HCT116 (cell line): ENCODE results near the gene NR2F1-AS1.

Source experiments
- CEBPB ChIP-seq: IDR thresholded peaks from 2 replicates; pipeline ENCODE4 v1.6.1; 2012; ENCODE audit warnings: low read depth
- EGR1 ChIP-seq: IDR thresholded peaks from 2 replicates; pipeline ENCODE4 v1.6.1; 2012; ENCODE audit warnings: low read depth
- POLR2A ChIP-seq: IDR thresholded peaks from 2 replicates; pipeline ENCODE4 v1.7.0; 2011; ENCODE audit warnings: borderline replicate concordance; ENCODE audit not compliant: insufficient read depth, insufficient read length; ENCODE audit errors: extremely low read depth
- POLR2AphosphoS5 ChIP-seq: IDR thresholded peaks from 2 replicates; pipeline ENCODE4 v1.6.1; 2011; ENCODE audit warnings: mild to moderate bottlenecking, low read depth, low read length, moderate library complexity
- SP1 ChIP-seq: IDR thresholded peaks from 2 replicates; pipeline ENCODE4 v1.6.1; 2012; ENCODE audit warnings: low read depth
- TCF7L2 ChIP-seq: IDR thresholded peaks from 2 replicates; pipeline ENCODE4 v1.7.0; 2011; ENCODE audit warnings: borderline replicate concordance, inconsistent platforms; ENCODE audit not compliant: insufficient read depth, insufficient read length; ENCODE audit errors: extremely low read depth
- TF ChIP-seq, protein P1 (sequence below): IDR thresholded peaks from 2 replicates; pipeline ENCODE4 v1.6.1; 2012
- TF ChIP-seq, protein P2 (sequence below), 3 experiments: fragments of 200-600 bp in 1 of 3; sonication (generic) in 1 of 3; IDR thresholded peaks in 2 of 3; conservative IDR thresholded peaks in 1 of 3; 2 replicates each; pipeline ENCODE4 v1.5.1; 2012 to 2017; ENCODE audit warnings: low read depth in 2 of 3, low read length in 2 of 3, antibody characterized with exemption in 1 of 3, borderline replicate concordance in 1 of 3, control low read depth in 1 of 3, mild to moderate bottlenecking in 1 of 3, mixed read lengths in 1 of 3, mixed run types in 1 of 3, moderate library complexity in 1 of 3; ENCODE audit not compliant: insufficient read depth in 1 of 3

DNA sequence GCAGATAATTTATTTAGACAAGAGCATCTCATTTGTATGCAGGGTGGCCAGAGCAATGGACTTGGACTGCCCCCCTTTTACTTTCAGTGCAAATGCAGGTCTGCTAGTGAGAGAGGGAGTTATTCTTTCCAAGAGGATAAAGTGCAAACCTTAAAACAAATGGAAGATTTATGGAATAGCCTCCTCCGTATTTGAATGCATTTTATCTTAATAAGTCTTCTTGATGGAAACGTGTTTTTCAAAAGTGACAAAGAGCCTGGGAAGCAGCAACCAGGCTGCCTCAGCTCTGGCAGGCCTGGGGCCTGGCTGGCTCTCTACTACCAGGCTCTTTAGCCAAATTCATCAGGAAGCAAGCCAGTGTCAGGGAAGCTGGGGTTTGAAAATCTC lies 8.8 kb upstream of the NR2F1-AS1 start:
- no peak for TF ChIP-seq POLR2A
- no peak for TF ChIP-seq CEBPB
- no peak for TF ChIP-seq TCF7L2
- TF ChIP-seq, protein P1, sequence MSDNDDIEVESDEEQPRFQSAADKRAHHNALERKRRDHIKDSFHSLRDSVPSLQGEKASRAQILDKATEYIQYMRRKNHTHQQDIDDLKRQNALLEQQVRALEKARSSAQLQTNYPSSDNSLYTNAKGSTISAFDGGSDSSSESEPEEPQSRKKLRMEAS, result no peak
- no peak for TF ChIP-seq SP1
- TF ChIP-seq, protein P2, sequence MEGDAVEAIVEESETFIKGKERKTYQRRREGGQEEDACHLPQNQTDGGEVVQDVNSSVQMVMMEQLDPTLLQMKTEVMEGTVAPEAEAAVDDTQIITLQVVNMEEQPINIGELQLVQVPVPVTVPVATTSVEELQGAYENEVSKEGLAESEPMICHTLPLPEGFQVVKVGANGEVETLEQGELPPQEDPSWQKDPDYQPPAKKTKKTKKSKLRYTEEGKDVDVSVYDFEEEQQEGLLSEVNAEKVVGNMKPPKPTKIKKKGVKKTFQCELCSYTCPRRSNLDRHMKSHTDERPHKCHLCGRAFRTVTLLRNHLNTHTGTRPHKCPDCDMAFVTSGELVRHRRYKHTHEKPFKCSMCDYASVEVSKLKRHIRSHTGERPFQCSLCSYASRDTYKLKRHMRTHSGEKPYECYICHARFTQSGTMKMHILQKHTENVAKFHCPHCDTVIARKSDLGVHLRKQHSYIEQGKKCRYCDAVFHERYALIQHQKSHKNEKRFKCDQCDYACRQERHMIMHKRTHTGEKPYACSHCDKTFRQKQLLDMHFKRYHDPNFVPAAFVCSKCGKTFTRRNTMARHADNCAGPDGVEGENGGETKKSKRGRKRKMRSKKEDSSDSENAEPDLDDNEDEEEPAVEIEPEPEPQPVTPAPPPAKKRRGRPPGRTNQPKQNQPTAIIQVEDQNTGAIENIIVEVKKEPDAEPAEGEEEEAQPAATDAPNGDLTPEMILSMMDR (IDR thresholded peaks at IDR 0.05 in 2 of 3, conservative IDR thresholded peaks at IDR 0.05 in 1 of 3; ENCODE audit: borderline replicate concordance in 1 of 3, insufficient read depth in 1 of 3, low read depth in 2 of 3, low read length in 2 of 3), result no peak
- no peak for TF ChIP-seq POLR2AphosphoS5
- no peak for TF ChIP-seq EGR1
